CD4-positive, alpha-beta T cell treated with Interleukin-4 for 1 hour (primary cell): ENCODE results near the gene OR7G1.

Source experiments
- DNase-seq, 2 donors: peaks; one replicate each; pipeline ENCODE4 v3.0.0-alpha.2; 2020 to 2022

Gene OR7G1, protein sequence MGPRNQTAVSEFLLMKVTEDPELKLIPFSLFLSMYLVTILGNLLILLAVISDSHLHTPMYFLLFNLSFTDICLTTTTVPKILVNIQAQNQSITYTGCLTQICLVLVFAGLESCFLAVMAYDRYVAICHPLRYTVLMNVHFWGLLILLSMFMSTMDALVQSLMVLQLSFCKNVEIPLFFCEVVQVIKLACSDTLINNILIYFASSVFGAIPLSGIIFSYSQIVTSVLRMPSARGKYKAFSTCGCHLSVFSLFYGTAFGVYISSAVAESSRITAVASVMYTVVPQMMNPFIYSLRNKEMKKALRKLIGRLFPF

DNA sequence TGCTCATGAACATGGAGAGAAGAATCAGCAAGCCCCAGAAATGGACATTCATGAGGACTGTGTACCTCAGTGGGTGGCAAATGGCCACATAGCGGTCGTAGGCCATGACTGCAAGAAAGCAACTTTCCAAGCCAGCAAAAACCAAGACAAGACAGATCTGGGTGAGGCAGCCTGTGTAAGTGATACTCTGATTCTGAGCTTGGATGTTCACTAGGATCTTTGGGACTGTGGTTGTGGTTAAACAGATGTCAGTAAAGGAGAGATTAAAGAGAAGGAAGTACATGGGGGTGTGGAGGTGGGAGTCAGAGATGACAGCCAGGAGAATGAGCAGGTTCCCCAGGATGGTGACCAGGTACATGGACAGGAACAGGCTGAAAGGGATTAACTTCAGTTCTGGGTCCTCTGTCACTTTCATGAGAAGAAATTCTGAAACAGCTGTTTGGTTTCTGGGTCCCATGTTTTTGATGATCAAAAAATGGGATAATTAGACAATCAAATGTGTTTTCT is at the start of gene OR7G1:
OR7G1 (minus strand) TSS at position 457 of the 507 bp plus-strand sequence; CDS start at position 457, 0 bp downstream.
- DNase-seq = no peak

DNA sequence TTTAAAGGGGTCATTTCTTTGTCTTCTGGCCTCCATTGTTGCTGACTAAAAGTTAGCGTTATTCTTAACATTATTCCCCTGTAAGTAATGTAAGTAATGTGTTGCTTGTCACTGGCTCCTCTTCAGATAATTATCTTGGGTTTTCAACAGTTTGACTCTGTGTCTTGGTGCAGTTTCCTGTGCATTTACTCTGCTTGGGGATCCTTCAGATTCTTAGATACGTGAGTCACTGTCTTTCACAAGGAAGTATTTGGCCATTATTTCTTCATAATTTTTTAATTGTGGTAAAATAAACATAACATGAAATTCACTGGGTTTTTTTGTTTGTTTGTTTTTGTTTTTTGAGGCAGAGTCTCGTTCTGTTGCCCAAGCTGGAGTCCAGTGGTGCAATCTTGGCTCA is 49.7 kb upstream of the OR7G1 start:
- DNase-seq = no peak

DNA sequence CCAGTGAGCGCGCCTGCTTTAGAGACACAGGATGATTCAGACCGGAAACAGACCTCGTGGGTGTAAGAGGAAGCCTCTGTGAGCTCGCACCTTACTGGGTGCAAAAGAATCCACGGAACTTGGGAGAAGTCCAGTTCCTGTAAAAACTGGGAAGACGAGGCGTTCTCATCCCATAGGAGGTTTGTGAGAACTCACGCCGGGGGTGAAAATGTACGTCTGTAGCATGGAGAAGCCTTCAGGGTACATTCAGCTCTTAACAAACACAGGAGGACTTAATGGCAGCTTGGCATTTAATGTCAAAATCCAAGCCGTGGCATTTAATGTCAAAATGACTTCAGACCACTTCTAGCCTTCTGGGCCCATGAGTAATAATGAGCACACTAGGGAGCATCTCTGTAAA is 45.9 kb upstream of the OR7G1 start:
- DNase-seq = no peak

DNA sequence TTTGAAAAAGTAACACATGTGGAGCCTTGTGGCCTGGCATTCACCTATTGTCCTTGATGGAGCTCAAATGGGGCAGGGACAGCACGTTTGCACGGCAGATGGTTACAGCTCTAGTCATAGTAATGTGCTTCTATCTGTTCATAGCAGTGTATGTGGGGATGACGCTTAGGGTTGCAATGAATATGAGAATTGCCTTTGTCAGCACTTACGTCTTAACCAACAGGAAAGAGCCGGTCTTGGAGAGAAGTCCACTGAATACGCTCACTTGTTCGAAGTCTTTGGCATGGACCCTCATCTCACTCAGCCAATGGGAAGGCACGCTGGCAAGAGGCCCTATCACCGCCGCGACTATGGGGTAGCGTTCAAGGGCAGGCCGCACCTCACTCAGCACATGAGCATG is 44.3 kb upstream of the OR7G1 start:
- no peak for DNase-seq

DNA sequence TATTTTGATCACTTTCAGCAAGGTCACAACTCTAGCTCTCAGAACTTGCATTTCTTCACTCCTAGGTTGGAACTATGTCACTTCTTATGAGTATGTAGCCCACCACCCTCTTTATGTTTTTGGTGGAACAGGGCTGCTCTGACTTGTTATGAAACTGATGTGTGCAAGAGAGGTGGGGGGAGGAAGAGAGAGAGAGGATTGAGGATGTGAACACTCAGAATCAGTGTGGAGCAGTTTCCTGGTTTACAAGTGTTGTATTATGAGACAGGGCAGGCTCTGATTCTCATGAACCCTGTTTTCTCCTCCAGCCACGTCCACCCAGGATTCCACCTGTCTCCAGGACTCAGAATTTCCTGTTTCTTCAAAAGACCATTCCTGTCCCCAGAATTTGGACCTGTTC is 40.7 kb upstream of the OR7G1 start:
- DNase-seq = no peak

DNA sequence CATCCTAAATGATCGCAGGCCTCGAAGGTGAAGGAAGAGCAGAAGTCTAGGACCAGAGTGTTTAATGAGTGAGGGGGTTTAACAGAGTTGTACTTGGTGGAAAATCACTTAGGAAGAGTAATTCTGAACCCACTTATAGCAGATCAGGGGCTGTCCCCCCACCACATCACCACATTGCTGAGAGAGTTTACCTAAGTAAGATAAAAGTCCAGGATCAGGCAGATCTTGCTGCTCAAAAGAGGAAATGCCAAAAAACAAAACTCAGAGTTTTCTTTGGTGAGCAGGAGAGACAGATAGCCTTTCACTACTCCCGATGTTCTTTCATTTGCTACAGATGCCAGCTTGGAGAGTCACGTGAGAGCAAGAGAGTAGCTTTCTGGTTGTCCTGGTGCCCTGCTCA is 40.0 kb upstream of the OR7G1 start:
- no peak for DNase-seq

DNA sequence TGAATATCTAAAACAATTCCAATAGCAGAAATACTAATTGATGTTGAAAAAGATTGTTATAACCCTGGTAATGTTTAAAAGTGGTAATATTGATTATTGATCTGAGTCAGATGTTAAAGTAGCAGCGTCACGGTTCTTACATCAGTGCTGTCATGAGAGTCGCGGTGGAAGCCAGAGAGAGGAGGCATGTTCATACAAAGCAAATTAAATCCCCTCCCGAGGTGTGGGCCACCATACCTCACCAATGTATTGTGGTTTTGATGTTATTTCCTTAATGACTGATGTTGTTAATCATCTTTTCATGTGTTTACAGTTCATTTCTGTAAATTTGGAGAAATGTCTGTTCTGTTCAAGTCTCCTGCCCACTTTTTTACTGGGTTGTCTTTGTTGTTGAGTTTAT is 35.8 kb upstream of the OR7G1 start:
- peak in 1 of 2 donors; percentile 9 for DNase-seq

DNA sequence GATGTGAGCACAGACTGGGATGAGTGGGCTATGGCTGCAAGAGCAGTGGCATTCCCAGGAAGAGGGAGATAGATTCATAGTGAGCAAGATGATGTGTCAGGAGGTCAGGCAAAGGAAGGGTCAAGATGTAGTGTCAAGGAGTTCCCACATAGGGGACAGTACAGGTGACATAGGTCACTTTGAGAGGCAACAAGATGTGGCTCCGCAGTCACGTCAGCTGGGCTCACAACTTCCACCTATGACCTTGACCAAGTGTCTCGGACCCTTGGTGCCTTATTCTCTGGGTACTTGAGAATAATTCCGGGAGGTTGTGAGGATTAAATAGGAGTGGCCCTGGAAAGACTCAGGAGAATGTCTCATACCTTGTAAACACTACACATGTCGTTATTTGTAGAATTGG is 35.1 kb upstream of the OR7G1 start:
- no peak for DNase-seq

DNA sequence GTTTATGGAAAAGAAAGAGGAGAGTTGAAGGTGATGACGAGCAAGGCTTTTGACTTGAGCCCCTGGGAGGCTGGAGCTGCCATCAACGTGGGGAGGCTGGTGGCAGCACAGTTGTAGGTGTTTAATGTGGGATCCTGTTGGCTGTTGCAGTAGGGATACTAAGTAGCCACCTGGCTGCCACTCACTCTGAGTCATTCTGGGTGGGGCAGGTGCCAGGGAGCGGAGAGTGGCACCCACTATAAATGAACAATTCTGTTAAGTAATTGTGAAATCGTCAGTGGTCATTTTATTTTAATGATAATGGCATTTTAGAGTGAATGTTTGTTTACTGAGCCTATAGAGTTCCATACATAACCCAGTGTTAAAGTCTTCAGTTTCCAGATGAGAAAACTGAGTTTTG is 34.4 kb upstream of the OR7G1 start:
- no peak for DNase-seq

DNA sequence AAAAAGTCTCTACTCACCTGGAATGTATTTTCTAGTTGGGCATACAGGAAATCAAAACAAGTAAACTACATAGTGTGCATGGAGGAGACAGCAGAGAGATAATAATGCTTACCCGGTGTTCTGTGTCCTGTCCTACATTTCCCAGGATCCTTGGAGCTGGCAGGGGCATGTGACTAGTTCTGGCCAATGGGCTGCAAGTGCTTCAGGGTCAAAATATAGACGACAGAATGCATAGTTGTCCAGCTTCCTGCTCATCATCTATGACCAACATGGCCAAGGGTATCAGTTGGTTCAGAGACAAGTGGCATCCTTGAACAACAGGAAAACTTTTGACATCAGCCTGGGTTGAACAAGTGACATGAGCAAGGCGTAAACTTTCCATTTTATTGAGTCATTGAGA is 33.1 kb upstream of the OR7G1 start:
- DNase-seq = no peak

DNA sequence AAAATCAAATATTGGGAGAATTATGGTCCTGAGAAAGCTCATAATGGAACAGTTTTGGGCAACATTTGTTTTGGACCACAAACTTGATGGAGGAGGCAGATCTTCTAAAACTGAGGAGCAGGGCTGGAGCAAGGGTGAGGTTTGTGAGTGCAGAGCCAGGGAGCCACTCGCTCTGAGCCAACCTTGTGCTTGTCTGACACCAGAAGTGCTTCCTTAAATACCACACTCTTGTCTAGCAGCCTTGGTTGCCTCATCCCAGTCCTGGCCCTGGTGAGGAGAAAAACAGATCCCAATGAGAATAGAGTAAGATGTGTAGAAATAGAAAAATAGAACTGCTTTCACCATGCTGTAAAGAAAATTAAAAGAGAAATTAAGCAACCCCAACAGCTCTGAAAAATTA is 31.3 kb upstream of the OR7G1 start:
- no peak for DNase-seq

DNA sequence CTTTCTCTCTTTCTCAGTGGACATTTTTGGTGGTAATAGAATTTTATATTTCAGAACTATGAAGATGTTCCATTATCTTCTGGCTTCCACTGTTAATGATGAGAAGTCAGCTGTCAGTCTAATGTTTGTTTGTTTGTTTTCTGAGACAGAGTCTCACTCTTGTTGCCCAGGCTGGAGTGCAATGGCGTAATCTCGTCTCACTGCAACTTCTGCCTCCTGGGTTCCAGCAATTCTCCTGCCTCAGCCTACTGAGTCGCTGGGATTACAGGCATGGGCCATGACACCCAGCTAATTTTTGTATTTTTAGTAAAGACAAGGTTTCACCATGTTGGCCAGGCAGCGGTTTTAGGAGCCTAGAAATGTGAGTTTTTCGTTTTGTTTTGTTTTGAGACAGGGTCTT is 29.4 kb upstream of the OR7G1 start:
- no peak for DNase-seq

DNA sequence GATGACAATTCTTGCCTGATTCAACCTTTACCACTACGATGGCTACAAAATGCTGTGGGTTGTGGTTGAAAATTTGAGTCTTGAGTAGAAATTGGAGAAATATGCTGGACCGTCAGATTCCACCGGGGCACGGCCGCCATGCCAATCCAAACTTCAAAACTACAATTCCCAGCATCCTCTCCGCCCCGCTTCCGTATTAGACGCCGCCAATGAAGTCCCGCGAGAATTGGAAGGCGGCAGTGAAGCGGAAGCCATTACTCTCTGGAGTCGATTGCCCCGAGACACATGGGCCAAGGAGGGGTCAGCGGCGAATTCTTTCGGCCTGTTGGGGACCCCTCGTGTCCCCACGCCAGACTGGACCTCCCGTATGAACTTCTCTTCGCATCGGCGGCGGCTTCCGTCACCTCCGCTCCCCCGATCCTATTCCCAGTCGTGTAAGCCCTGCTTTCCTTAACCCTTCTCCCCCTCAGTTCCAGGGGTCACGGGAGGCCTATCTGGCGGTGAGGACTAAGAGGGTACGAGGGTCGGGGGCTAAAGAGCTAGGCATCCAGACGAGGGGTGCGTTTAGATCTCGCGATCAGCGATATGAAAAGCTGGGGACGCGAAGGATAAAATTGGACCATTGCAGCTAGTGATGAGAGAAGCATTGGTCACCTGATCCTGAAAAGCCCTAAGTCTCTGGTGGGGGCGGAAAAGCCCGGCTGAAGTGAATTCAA is 24.8 kb upstream of the OR7G1 start, which contains the start of gene ZNF317:
ZNF317 (plus strand) TSS at position 239 of the 716 bp plus-strand sequence. CDS start 15,620 bp downstream, outside the sequence.
- peak; percentile 92 to 94 for DNase-seq

DNA sequence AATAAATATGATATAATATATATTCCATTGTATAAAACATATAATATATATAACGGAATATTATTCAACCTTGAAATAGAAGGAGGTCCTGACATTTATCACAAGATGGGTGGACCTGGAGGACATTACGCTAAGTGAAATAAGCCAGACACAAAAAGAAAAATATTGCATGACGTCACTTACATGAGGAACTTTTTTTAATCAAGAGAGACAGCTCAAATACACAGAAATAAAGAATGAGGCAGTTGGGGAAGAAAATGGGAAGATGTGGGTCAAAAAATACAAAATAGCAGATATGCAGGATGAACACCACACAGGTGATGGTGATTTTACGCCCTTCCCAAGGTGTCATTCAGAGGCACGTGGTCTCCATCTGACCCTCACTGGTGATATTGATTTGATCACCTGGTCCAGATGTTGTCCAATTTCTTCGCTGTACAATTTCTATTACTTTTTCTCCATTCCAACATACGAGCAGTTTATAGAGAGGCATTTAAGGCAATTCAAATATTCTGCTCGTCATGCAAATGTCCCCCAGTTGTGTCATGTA is 24.1 kb upstream of the OR7G1 start:
- DNase-seq = peak in 1 of 2 donors; percentile 6

DNA sequence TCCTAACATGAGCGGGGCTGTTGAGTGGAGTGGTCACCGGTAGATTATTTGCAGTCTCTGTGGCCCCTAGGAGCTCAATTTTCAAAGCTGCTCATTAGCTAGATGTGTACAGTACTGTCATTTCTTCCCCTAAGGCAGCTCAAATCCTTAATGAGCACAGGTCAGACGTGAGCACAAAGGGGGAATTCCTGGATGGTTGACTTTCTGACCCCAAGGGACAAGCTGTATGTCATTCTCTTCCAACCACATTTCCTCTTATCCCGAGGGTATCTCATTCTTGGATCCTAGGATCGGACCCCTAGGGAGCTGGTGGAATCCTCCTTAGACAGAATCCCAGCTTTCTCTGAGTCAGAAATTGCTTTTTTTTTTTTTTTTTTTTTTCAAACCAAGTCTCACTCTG is 16.9 kb upstream of the OR7G1 start:
- no peak for DNase-seq

DNA sequence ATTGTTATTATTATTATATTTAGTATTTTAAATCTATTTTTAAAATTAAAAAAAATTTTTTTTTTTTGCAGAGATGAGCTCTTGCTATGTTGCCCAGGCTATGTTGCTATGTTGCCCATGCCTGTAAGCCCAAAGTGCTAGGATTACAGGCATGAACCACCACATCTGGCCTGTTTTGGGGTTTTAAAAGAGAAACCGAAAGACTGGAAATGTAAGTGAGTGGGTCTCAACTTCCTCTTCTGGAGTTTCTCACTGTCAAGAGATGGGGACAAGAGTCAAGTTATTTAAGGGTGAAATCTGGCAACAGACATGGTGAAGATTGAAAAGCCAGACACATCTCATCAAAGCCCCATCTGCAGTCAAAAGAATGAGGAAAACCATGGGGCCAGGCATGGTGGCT is 15.4 kb upstream of the OR7G1 start:
- DNase-seq = no peak

DNA sequence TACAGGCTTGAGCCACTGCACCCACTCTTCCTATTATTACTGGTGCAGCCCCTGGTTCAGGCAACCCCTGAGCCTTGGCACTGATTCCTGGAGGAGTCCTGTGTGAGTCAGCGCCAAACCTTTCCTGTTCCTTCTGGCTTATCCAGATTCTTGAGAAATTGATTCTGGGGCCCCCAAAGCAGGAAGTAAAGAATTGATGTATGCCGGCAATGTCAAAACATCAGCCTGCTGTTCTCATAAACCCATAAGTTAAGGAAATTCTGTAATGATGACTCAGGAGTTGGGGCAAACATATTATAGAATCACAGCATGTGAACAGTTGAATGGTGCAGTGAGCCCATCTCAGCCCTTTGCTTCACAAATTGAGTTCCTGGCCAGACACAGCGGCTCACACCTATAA is 12.6 kb upstream of the OR7G1 start:
- no peak for DNase-seq

DNA sequence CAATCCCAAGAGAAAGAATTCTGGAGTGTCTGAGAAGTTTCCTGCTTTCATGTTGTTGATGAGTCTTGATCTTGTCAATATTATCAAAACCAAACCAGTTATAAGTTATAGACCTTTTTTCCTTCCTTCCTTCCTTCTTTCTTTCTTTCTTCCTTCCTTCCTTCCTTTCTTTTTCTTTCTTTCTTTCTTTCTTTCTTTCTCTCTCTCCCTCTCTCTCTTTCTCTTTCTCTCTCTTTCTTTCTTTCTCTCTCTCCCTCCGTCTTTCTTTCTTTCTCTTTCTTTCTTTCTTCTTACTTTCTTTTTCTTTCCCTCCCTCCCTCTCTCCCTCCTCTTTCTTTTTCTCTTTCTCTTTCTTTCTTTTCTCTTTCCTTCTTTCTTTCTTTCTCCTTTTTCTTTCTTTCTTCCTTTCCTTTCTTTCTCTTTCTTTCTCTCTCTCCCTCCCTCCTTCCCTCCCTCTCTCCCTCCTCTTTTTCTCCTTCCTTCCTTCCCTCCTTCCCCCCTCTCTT is 11.4 kb upstream of the OR7G1 start, which contains the start of gene OR7G3:
OR7G3 (minus strand) TSS at position 51 of the 506 bp plus-strand sequence; CDS start at position 51, 0 bp downstream.
- DNase-seq = no peak

DNA sequence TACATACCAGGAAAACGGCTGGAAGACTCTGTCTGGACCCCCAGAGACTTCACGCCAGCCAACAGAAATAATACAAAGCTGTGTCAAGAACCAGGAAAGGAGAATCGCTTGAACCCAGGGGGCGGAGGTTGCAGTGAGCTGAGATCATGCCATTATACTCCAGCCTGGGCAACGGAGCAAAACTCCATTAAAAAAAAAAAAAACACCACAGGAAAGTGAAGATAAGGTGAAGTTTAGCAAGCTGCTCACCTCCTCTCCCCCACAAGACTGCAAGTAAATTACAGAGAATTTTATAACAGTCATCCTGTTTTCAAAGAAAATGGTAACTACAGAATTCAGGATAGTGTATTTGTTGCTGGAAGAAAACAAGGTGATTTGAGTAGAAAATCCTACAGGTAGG is 984 bp upstream of the OR7G1 start:
- DNase-seq = no peak

DNA sequence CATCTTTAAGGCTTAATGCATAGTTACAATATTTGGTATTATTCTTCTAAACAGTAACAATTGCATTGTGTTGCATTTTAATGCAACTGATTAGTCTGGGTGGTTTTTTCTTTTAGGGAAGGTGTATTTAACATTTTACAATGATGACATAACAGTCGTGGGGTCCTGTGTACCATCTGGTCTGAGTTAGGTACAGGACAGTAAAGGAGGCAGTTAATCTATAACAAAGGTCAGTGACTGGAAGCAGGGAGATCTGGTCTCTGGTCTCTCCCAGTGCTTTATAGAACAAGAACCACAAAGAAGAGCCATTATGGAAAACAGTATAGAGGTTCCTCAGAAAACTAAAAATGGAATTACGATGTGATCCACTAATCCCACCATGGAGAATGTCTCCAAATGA is 5.6 kb downstream of the OR7G1 start:
- DNase-seq = no peak

DNA sequence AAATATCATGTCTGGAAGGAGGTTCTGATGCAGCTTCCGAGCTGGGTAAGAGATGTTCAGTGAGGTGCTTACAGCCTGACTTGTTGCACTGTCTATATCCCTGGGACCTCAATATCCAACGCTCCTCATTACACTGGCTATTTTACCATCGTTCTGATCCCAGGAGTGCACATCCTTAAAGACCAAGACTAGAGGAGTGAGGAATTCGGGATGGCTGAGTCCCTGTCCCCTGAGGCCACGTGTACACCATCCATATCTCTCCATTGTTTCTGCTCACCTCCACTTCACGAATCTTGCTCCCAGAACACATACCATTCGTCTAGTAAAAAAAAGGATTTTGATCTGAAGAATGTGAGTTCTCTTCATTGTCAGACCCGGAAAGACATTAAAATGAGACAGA is 8.2 kb downstream of the OR7G1 start, which contains the start of gene OR7G2:
OR7G2 (minus strand) TSS at position 101 of the 400 bp plus-strand sequence. CDS start 4,232 bp downstream, outside the sequence.
- DNase-seq = no peak

DNA sequence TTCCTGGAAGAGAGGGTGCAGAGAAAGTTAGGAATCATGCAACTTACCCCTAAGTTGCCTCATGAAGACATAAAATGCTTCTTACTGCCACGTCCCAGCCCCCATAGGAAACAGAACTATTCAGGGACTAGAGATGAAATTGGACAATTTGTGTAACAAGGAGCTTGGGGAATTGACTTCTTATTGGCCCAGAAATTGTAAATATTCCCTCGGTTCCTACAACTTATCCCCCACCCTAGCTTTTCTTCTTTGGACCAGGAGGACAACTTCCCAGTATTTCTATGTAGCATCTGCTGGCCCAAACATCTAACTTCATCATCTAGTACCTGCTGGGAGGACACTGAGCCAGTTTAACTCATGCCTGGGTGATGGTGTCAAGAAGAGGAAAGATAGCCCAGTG is 28.8 kb downstream of the OR7G1 start, which contains the start of gene OR1M1:
OR1M1 (plus strand) TSS at position 301 of the 400 bp plus-strand sequence. CDS start 6,184 bp downstream, outside the sequence.
- no peak for DNase-seq

DNA sequence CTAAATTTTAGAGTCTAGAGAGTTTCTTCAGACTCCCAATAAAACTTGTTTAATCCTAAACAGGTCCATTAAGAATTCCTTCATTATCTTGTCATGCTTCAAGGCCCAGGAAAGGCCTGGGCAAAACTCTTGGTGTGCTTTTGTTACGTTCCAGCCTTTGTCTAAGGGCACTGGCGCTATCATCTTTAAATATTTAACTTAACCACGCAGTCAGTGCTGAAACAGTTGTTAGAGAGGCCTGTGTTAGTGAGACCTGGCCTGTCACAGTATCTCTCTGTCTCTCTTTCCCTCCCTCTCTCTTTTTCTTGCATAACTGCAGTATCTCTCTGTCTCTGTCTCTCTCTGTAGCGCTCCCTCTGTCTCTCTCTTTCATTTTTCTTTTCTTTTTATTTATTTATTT is 36.9 kb downstream of the OR7G1 start:
- DNase-seq = no peak
